Endothelial cell of umbilical vein (primary cell): ENCODE data around the gene ZNF407. TPM values are rescaled to one million over a fixed set of nuclear protein-coding genes. Genes with fewer than 3 reads are reported as not detected.

ENCODE experiments used
- BruUV-seq: library from RNA; stranded (reverse); fragments of 400-500 nt; replicated peaks from 2 replicates; lab custom pipeline; 2021; lab: Mats Ljungman, UMichigan
- CTCF ChIA-PET: fragments of 300-600, 350-600 bp; sonication (Branson Sonifier 250); formaldehyde crosslinking; loops from one replicate; lab custom pipeline; 2021; ENCODE audit warnings: antibody characterized with exemption, inconsistent platforms; lab: Charles Lee
- POLR2A ChIA-PET: fragments of 300-600, 350-600 bp; sonication (Branson Sonifier 250); formaldehyde crosslinking; loops from one replicate; lab custom pipeline; 2021; ENCODE audit warnings: antibody characterized with exemption, inconsistent platforms; lab: Charles Lee
- DNase-seq: peaks from one replicate; pipeline ENCODE4 v3.0.0-alpha.2; 2011; ENCODE audit warnings: low read depth, low spot score
- FAIRE-seq: peaks from 2 replicates; lab custom pipeline; 2011; peaks lifted over from hg19 to GRCh38; lab: Jason Lieb, UNC
- H2AFZ ChIP-seq: 2 replicates; pipeline ENCODE4 v1.6.0; 2012; ENCODE audit warnings: low read depth, low read length, control low read depth, inconsistent platforms
- H3K27ac ChIP-seq: 2 replicates; pipeline ENCODE4 v1.5.1; 2011; ENCODE audit warnings: low read depth, mild to moderate bottlenecking, control low read depth, low read length, moderate library complexity; ENCODE audit not compliant: insufficient read depth
- H3K27me3 ChIP-seq, 2 experiments: 2 replicates each; pipeline versions ENCODE4 v1.6.0 to v1.6.1; 2011; ENCODE audit warnings: low read length in 2 of 2, mixed read lengths in 1 of 2; ENCODE audit not compliant: control insufficient read depth in 2 of 2, insufficient read depth in 2 of 2
- H3K36me3 ChIP-seq, 2 experiments: 2 replicates in 1 of 2; 3 replicates in 1 of 2; pipeline ENCODE4 v1.5.1; 2011; ENCODE audit warnings: low read length in 2 of 2, mild to moderate bottlenecking in 1 of 2, moderate library complexity in 1 of 2; ENCODE audit not compliant: control insufficient read depth in 2 of 2, insufficient read depth in 2 of 2; ENCODE audit errors: extremely low read depth in 1 of 2
- H3K4me1 ChIP-seq: 3 replicates; pipeline ENCODE4 v1.5.1; 2011; ENCODE audit warnings: mild to moderate bottlenecking, low read length; ENCODE audit not compliant: control insufficient read depth, insufficient read depth; ENCODE audit errors: extremely low read depth
- H3K4me2 ChIP-seq: 2 replicates; pipeline ENCODE4 v1.6.1; 2011; ENCODE audit warnings: low read length, control low read depth, mixed read lengths; ENCODE audit not compliant: insufficient read depth
- H3K4me3 ChIP-seq, 3 experiments: fragments of 200-600 bp in 1 of 3; sonication (generic), shearing (Covaris generic) in 1 of 3; replicated peaks in 1 of 3; 2 replicates each; pipeline ENCODE4 v1.5.1; 2011 to 2016; ENCODE audit warnings: control low read depth in 3 of 3, low read length in 3 of 3, mild to moderate bottlenecking in 2 of 3, inconsistent platforms in 1 of 3, low read depth in 1 of 3, moderate library complexity in 1 of 3; ENCODE audit not compliant: insufficient read depth in 1 of 3
- H3K79me2 ChIP-seq: 2 replicates; pipeline ENCODE4 v1.6.0; 2012; ENCODE audit warnings: low read length, inconsistent platforms; ENCODE audit not compliant: control insufficient read depth, insufficient read depth
- H3K9ac ChIP-seq: replicated peaks from 2 replicates; pipeline ENCODE3; 2011; ENCODE audit warnings: low read length, control low read depth; ENCODE audit not compliant: insufficient read depth; ENCODE audit errors: extremely low read depth
- H3K9me1 ChIP-seq: replicated peaks from 3 replicates; pipeline ENCODE4 v1.6.0; 2011; ENCODE audit warnings: mild to moderate bottlenecking, low read length; ENCODE audit not compliant: control insufficient read depth, insufficient read depth; ENCODE audit errors: extremely low read depth
- H3K9me3 ChIP-seq: replicated peaks from 2 replicates; pipeline ENCODE4 v1.5.1; 2012; ENCODE audit warnings: low read length, inconsistent platforms; ENCODE audit not compliant: control insufficient read depth, insufficient read depth
- H4K20me1 ChIP-seq: replicated peaks from 2 replicates; pipeline ENCODE3; 2011; ENCODE audit warnings: mild to moderate bottlenecking, low read length; ENCODE audit not compliant: control insufficient read depth, insufficient read depth; ENCODE audit errors: extremely low read depth
- EZH2 ChIP-seq: IDR thresholded peaks from 2 replicates; pipeline ENCODE4 v1.6.1; 2012; ENCODE audit warnings: borderline replicate concordance, low read depth, mild to moderate bottlenecking, moderate library complexity, low read length, inconsistent platforms; ENCODE audit not compliant: severe bottlenecking
- FOS ChIP-seq: IDR thresholded peaks from 2 replicates; pipeline ENCODE4 v1.6.1; 2011; ENCODE audit warnings: mild to moderate bottlenecking, low read length, moderate library complexity, borderline replicate concordance; ENCODE audit not compliant: insufficient read depth
- GATA2 ChIP-seq: IDR thresholded peaks from 2 replicates; pipeline ENCODE4 v1.7.0; 2011; ENCODE audit warnings: low read depth, mild to moderate bottlenecking, moderate library complexity, mixed read lengths, low read length; ENCODE audit not compliant: insufficient read length, insufficient read depth
- JUN ChIP-seq: IDR thresholded peaks from 2 replicates; pipeline ENCODE4 v1.6.1; 2011; ENCODE audit warnings: borderline replicate concordance, low read depth; ENCODE audit not compliant: insufficient read length, insufficient read depth
- MAX ChIP-seq: IDR thresholded peaks from 2 replicates; pipeline ENCODE4 v1.6.1; 2011; ENCODE audit not compliant: insufficient read depth, insufficient read length
- MYC ChIP-seq: IDR thresholded peaks from one replicate; pipeline ENCODE4 v1.6.1; 2011; ENCODE audit warnings: mild to moderate bottlenecking, low read depth, low read length
- POLR2A ChIP-seq: IDR thresholded peaks from 2 replicates; pipeline ENCODE4 v1.6.1; 2012; ENCODE audit warnings: low read depth, mild to moderate bottlenecking, control low read depth, low read length
- POLR2AphosphoS5 ChIP-seq: IDR thresholded peaks from 2 replicates; pipeline ENCODE4 v1.6.1; 2012; ENCODE audit warnings: low read depth, mild to moderate bottlenecking, control low read depth, low read length, moderate library complexity; ENCODE audit not compliant: insufficient read depth
- dilution Hi-C: fragments of 300-500 bp; cut with MboI; formaldehyde crosslinking; loops from one replicate; pipeline ENCODE4 v1.15.0; 2019; ENCODE audit warnings: low sequenced_read_pairs; ENCODE audit not compliant: extremely low pct_ligation_motif_present
- intact Hi-C: fragments of 100-400 bp; cut with micrococcal nuclease; formaldehyde crosslinking; loops from one replicate; pipeline ENCODE4 v1.10.0; 2022
- polyA plus RNA-seq, 4 experiments: library from polyadenylated mRNA; depleted of rRNA in 3 of 4; stranded (reverse) in 3 of 4; unstranded in 1 of 4; fragments of >200 nt; gene quantifications; 2 replicates each; pipeline versions ENCODE4 v1.2.1 to v1.2.3, GENCODE V29; 2011 to 2012; ENCODE audit warnings: missing spikeins in 1 of 4
- total RNA-seq: library from RNA; stranded (reverse); gene quantifications from 2 replicates; pipeline ENCODE4 v1.2.3, GENCODE V29; 2021
- TF ChIP-seq, protein P1 (sequence below), 2 donors: IDR thresholded peaks; 1 replicate in 1 of 2; 2 replicates in 1 of 2; pipeline ENCODE4 v1.5.1; 2011; ENCODE audit warnings: low read length in 2 of 2, mild to moderate bottlenecking in 2 of 2, moderate library complexity in 2 of 2, control low read depth in 1 of 2, inconsistent platforms in 1 of 2, low read depth in 1 of 2; ENCODE audit not compliant: insufficient read depth in 1 of 2; ENCODE audit errors: extremely low read depth in 1 of 2

ZNF407 gene
- total and polyA plus RNA-seq, 2 donors (not counting 3 experiments of a cell fraction or from before 2014, with no cell fraction given) = 3.8 to 20.1 TPM

DNA sequence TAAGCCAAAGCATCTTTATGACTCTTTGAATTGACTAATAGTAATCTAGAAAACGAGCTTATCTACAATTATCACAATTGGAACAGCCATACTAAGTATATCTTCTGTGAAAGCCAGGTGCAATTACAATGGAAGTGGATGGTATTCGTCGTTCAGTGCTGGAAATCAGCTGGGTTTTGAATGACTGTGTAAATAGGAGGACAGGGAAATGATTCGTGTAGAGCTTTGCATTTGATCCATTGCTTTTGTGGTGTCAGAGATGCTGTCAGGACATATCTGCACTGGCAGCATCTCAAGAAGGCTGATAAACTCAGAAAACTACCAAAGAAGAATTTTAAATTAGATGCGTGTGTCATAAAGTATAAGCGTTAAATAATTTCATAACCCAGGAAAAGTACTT, 187.1 kb downstream of the ZNF407 start:
- H2AFZ ChIP-seq = no peak overlapping the region
- ChIA-PET POLR2A (no interaction called here), CTCF (no interaction called here)
- dilution Hi-C loops (no loop called here), intact Hi-C loops (no loop called here)
- H3K4me2 ChIP-seq = no peak overlapping the region
- FAIRE-seq = no peak
- no peak overlapping the region for H3K27ac ChIP-seq
- H3K4me3 ChIP-seq = no peak overlapping the region
- H3K27me3 ChIP-seq = no peaks in the 10 kb centered on the region
- no peaks in the 10 kb centered on the region for H3K4me1 ChIP-seq
- no peak for DNase-seq
- H4K20me1 ChIP-seq = no peaks in the 10 kb centered on the region
- TF ChIP-seq POLR2AphosphoS5 (no peak), EZH2 (no peak), MAX (no peak), JUN (no peak), GATA2 (no peak), FOS (no peak), MYC (no peak), POLR2A (no peak)
- TF ChIP-seq, protein P1, sequence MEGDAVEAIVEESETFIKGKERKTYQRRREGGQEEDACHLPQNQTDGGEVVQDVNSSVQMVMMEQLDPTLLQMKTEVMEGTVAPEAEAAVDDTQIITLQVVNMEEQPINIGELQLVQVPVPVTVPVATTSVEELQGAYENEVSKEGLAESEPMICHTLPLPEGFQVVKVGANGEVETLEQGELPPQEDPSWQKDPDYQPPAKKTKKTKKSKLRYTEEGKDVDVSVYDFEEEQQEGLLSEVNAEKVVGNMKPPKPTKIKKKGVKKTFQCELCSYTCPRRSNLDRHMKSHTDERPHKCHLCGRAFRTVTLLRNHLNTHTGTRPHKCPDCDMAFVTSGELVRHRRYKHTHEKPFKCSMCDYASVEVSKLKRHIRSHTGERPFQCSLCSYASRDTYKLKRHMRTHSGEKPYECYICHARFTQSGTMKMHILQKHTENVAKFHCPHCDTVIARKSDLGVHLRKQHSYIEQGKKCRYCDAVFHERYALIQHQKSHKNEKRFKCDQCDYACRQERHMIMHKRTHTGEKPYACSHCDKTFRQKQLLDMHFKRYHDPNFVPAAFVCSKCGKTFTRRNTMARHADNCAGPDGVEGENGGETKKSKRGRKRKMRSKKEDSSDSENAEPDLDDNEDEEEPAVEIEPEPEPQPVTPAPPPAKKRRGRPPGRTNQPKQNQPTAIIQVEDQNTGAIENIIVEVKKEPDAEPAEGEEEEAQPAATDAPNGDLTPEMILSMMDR (IDR thresholded peaks at IDR 0.05; ENCODE audit: extremely low read depth in 1 of 2, insufficient read depth in 1 of 2, low read depth in 1 of 2, low read length in 2 of 2) = no peak
- BruUV-seq = no TSS peak
- no peaks in the 10 kb centered on the region for H3K79me2 ChIP-seq
- H3K9me3 ChIP-seq = no peaks in the 10 kb centered on the region
- H3K9ac ChIP-seq = no peak overlapping the region
- H3K9me1 ChIP-seq = no peaks in the 10 kb centered on the region
- no peaks in the 10 kb centered on the region for H3K36me3 ChIP-seq
